Measurements from ENCODE around the gene HOXD8.

DNA sequence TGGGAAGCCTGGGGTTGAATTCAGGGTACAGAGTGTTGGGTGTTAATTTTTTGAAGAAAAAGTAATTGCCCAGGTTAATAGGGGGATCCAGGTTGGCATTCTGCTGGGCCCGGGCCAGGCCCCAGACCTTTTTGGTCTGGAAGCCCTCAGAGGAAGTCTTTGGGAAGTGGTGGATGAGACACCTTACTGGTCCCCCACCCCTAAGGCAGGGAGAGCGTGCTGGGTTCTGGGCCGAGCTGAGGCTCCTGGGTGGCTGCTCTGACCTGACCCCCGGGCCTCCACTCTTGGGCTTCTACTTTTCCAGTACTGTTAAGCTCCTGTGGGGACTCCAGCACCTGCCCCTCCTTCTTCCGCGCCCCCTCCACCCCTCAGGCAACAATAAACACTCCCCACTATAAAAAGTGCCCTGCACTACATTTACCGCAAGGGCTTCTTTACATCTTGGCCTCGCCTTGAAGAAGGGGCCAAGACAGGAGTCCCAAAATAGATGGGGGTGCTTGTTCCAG lies 26.8 kb downstream of the HOXD8 start:
- TF ChIP-seq CTCF (IDR thresholded peaks at IDR 0.05 in 2 of 3, conservative IDR thresholded peaks at IDR 0.05 in 1 of 3; ENCODE audit: insufficient read depth in 2 of 3, low read depth in 1 of 3, low read length in 3 of 3) = no peak
- no peak for TF ChIP-seq ZC3H11A (IDR thresholded peaks at IDR 0.05; ENCODE audit: low read depth, low read length)
- TF ChIP-seq FOXP1 (CRISPR knock-in tag; IDR thresholded peaks at IDR 0.05) = no peak
- TF ChIP-seq NR1H2 (CRISPR knock-in tag; IDR thresholded peaks at IDR 0.05) = no peak
- no peak for TF ChIP-seq POLR2AphosphoS5 (IDR thresholded peaks at IDR 0.05; ENCODE audit: control insufficient read depth, insufficient read depth, low read depth, low read length)
- TF ChIP-seq CREBBP (IDR thresholded peaks at IDR 0.05; ENCODE audit: low read depth, low read length) = no peak
- no peak for TF ChIP-seq MXI1 (IDR thresholded peaks at IDR 0.05; ENCODE audit: low read depth, low read length)
- TF ChIP-seq NRF1 (conservative IDR thresholded peaks at IDR 0.05 in 1 of 2, IDR thresholded peaks at IDR 0.05 in 1 of 2) = no peak
- TF ChIP-seq NFATC3 (IDR thresholded peaks at IDR 0.05) = no peak
- no peak for TF ChIP-seq CC2D1A (IDR thresholded peaks at IDR 0.05)
- TF ChIP-seq ZBTB17 (CRISPR knock-in tag; IDR thresholded peaks at IDR 0.05) = no peak
- no peak for TF ChIP-seq NBN (IDR thresholded peaks at IDR 0.05; ENCODE audit: low read depth)
- no peak for TF ChIP-seq GTF3C2 (IDR thresholded peaks at IDR 0.05; ENCODE audit: borderline replicate concordance, extremely low read depth, insufficient read length)
- TF ChIP-seq KDM4B (IDR thresholded peaks at IDR 0.05; ENCODE audit: borderline replicate concordance in 2 of 2, low read depth in 1 of 2) = no peak

Data from K562 (cell line).